ENCODE measurements around the gene ATP2C2. TPM values are rescaled to one million over a fixed set of nuclear protein-coding genes. Genes with fewer than 3 reads are reported as not detected.

Gene ATP2C2
- total RNA-seq, 1 experiment from 2014 or later = 4.0 TPM

- Histone ChIP-seq H3K14ac (ENCODE audit: insufficient read depth, low read length) (no peak overlapping the region), H3K27me3 (ENCODE audit: insufficient read depth, low read length) (no peaks in the 10 kb centered on the region), H2BK15ac (ENCODE audit: low read depth, low read length) (no peak overlapping the region), H4K8ac (replicated peaks; ENCODE audit: insufficient read length, low read depth, low read length) (no peak overlapping the region), H3K23me2 (ENCODE audit: insufficient read length, low read depth, low read length, poor library complexity, severe bottlenecking) (no peaks in the 10 kb centered on the region), H2BK120ac (ENCODE audit: low read depth, low read length, poor library complexity, severe bottlenecking) (no peak overlapping the region), H2BK20ac (ENCODE audit: low read depth, low read length, poor library complexity, severe bottlenecking) (no peak overlapping the region), H4K91ac (ENCODE audit: insufficient read length, low read depth, low read length) (no peak overlapping the region), H3K9ac (ENCODE audit: extremely low read depth, insufficient read length, low read length) (no peak overlapping the region), H3K23ac (ENCODE audit: insufficient read length, low read depth, low read length) (no peak overlapping the region), H3K79me2 (ENCODE audit: insufficient read depth, low read length) (no peaks in the 10 kb centered on the region), H3K4ac (ENCODE audit: low read depth, low read length) (no peak overlapping the region), H3K56ac (ENCODE audit: insufficient read length, low read depth, low read length) (no peak overlapping the region), H3T11ph (ENCODE audit: low read length) (no peak overlapping the region), H4K5ac (ENCODE audit: insufficient read length, low read depth, low read length) (no peak overlapping the region), H2BK12ac (ENCODE audit: insufficient read length, low read depth, low read length) (no peak overlapping the region), H4K20me1 (ENCODE audit: control insufficient read depth, insufficient read depth, insufficient read length) (no peaks in the 10 kb centered on the region), H3K79me1 (ENCODE audit: insufficient read depth, low read depth, low read length, poor library complexity, severe bottlenecking) (no peaks in the 10 kb centered on the region), H3K4me1 (ENCODE audit: insufficient read depth, low read length) (no peaks in the 10 kb centered on the region), H2AFZ (ENCODE audit: low read length) (no peak overlapping the region), H2BK5ac (ENCODE audit: insufficient read length, low read length) (no peak overlapping the region), H3K18ac (ENCODE audit: insufficient read length, low read depth, low read length) (no peak overlapping the region), H3K4me2 (ENCODE audit: insufficient read depth, insufficient read length, low read length) (no peak overlapping the region), H3K9me3 (ENCODE audit: control insufficient read depth, low read depth, low read length) (no peaks in the 10 kb centered on the region), H3K27ac (ENCODE audit: insufficient read length, low read depth, low read length) (no peak overlapping the region), H2AK5ac (ENCODE audit: insufficient read length, low read length) (no peak overlapping the region)
- Mint-ChIP-seq H3K27ac (no peak overlapping the region), H3K4me3 (no peak overlapping the region), H3K27me3 (ENCODE audit: low read depth) (no peaks in the 10 kb centered on the region), H3K36me3 (ENCODE audit: insufficient read depth in 1 of 3, low read depth in 3 of 3) (peaks cover 0 to 25% (median 15%) of the 10 kb centered on the region in 3 experiments; a peak in 6 of 7 replicates), H3K9me3 (no peaks in the 10 kb centered on the region), H3K4me1 (no peaks in the 10 kb centered on the region)
- WGBS (ENCODE audit: extremely low coverage, insufficient read length, low lambda C conversion rate) = no CpG with 5 or more reads among the region's 15 CpGs
- DNase-seq = no peak
- TF ChIP-seq CTCF (conservative IDR thresholded peaks at IDR 0.05) = peak; percentile 90
Observed at GRCh38 chr16:84484579-84485254, 116.4 kb downstream of the ATP2C2 start.

Data from H9 (cell line).